ENCODE data around the gene HLCS.

HLCS gene

GRCh38 chr21:36713746-36714145, 252.7 kb downstream of the HLCS start:
- no peak for DNase-seq

DNA sequence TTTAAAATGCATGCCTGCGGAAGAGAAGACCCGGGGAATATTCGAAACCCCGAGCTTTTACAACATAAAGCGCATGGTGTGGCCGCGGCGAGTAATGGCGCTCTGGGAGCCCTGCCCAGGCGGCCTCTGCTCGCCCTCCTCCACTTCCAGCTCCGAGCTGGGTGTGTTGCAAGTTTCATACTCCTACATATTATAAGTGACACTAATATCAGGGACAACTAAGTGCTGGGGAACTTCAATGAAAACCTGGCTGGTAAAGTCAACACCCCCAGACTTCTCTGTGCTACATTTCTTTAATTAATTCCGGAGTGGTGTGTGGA, 255.8 kb downstream of the HLCS start:
- DNase-seq = no peak

GRCh38 chr21:36709868-36710728, 256.4 kb downstream of the HLCS start:
- DNase-seq = no peak

DNA sequence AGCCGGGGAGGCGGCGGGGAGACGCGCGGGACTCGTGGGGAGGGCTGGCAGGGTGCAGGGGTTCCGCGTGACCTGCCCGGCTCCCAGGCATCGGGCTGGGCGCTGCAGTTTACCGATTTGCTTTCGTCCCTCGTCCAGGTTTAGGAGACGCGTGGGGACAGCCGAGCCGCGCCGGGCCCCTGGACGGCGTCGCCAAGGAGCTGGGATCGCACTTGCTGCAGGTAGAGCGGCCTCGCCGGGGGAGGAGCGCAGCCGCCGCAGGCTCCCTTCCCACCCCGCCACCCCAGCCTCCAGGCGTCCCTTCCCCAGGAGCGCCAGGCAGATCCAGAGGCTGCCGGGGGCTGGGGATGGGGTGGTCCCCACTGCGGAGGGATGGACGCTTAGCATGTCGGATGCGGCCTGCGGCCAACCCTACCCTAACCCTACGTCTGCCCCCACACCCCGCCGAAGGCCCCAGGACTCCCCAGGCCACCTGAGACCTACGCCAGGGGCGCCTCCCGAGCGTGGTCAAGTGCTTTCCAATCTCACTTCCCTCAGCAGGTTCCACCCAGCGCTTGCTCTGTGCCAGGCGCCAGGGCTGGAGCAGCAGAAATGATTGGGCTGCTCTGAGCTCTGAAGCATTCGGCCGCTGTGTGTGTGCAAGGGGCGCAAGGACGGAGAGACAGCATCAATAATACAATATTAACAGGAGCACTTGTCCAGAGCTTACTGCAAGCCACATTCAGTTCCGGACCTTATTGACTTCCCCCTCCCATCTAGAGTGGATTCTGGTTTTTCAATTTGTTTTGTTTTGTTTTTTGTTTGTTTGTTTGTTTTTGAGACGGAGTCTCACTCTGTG, 257.2 kb downstream of the HLCS start:
- DNase-seq = no peak

DNA sequence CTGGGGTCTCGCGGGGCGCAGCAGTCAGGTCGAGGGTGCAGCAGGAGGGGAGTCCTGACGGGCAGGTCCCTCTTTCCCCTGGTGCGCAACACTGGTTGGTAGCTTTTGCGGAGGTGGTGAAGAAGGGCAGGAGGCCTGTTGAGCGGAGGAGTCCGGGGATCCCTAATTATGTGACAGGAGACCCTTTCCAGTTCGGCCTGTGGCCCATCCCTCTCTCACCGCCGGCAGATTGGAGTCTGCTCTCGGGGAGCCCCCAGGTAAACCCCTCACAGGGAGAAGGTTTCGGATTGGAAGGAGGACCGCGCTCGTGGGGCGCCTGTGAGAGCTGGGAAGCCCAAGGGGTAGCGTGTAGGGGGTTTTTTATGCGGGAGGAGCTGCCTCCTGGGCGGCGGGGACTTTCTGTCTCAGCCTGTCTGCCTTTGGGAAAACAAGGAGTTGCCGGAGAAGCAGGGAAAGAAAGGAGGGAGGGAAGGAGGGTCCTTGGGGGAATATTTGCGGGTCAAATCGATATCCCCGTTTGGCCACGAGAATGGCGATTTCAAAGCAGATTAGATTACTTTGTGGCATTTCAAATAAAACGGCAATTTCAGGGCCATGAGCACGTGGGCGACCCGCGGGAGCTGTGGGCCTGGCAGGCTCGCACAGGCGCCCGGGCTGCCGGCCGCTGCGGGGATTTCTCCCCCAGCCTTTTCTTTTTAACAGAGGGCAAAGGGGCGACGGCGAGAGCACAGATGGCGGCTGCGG, 258.0 kb downstream of the HLCS start:
- no peak for DNase-seq

DNA sequence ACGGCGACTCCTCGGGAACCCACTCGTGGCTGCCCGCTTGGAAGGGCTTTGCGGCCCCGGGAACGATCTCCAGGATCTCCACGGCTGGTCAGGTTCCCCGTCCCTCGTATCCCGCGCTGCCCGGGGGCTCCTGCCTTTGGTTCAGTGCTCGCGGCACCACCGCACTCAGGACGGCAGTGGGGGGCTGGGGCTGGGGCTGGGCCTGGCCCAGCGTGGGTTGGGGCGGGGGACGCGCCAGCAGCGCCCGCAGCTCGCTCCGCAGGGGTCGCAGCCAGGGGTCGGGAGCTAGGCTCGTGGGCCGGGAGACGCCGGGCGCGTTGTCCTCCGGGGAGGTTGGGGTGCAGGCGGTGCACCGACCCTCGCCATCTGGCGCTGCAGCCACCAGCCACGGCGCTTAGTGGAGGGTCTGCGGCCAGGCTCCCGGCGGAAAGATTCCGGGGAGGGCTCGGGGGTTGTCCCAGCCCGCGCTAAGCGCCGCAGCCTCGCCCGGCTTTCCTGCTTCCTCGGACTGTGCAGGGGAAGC, 258.6 kb downstream of the HLCS start:
- DNase-seq = no peak

DNA sequence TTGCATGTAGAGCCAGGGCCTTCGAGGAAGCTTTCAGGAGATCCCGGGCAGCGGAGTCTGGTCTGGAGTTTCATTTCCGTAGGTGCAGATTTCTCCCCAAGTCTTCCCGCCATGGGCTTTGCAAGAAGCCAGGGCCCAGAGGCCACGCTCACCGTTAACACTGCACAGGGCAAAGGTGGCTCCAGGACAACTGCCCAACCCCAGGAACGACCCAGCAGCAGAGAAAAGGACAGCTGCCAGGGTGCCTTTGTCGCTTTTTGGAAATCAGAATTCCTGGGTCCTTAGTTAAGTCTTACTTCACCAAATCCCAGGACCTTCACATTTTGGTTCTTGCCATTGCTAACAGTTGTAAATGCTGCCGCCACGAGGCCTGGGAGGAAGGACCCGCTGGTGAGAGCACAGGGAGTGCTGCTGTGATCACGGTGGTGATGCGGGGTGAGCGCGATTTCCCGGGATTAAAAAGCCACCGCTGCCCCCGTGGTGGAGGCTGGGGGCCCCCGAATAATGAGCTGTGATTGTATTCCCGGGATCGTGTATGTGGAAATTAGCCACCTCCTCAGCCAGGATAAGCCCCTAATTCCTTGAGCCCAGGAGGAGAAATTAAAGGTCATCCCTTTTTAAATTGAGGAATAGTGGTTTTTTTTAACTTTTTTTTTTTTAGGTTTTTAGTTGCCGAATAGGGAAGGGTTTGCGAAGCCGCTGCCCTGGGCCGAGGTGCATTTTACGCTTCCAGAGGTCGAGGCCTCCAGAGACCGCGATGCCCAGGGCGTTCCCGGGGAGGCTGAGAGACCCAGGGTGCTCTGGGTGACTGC, 259.3 kb downstream of the HLCS start:
- DNase-seq = no peak

- DNase-seq = no peak
Measured at GRCh38 chr21:36706482-36706852, 260.0 kb downstream of the HLCS start.

- DNase-seq = no peak
Measured at GRCh38 chr21:36705679-36706481, 260.6 kb downstream of the HLCS start.

- DNase-seq = no peak
Measured at GRCh38 chr21:36704958-36705678, 261.4 kb downstream of the HLCS start.

- no peak for DNase-seq
Measured at GRCh38 chr21:36704281-36704957, 262.1 kb downstream of the HLCS start.

DNA sequence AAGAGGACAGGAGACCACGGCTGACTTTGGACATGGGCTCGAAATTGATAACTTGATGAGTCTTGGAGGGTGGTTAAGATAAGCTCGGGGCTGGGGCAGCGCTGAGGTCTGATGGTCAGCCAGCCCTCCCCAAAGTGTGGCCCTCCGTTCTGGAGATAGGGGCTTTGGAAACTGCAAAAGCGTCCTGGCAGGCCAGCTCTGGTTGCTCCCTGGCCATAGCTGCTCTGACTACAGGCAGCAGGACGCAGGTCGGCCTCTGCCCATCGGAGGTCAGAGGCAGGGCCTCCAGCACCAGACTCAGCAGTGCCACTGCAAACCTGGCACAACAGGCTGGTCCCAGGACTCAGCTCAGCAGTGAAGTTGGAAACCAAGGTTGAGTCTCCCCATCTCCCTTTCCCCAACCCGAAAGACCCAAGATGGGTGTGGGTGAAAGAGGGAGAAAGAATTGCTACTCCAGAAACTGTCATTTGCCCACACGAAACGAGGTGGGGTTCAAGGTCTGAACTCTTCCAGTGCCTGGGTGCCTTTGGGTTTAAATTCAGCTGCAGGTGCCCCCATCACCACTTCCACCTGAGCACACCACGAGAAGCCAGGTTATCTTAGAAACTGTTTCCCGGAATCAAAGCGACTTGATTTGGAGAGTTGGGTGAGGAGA, 262.7 kb downstream of the HLCS start:
- DNase-seq = no peak

- no peak for DNase-seq
Measured at GRCh38 chr21:36703123-36703522, 263.3 kb downstream of the HLCS start.

DNA sequence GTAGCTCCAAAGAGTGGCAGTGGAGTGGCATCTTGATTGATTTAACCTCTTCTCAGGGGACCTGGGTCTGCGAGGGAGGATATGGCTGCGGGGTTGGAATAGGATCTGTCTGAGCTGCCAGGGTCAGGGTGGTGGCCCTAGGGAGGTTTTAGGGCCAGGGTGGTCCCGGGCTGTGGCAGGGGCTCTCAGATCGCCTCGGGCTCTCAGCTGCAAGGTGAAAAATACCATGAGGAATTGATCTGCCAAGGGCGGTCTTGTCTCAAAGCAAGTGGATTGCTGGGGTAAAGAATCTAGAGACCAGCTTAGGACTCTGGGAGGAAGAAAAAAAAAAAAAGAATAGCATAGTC, 263.9 kb downstream of the HLCS start:
- no peak for DNase-seq

DNA sequence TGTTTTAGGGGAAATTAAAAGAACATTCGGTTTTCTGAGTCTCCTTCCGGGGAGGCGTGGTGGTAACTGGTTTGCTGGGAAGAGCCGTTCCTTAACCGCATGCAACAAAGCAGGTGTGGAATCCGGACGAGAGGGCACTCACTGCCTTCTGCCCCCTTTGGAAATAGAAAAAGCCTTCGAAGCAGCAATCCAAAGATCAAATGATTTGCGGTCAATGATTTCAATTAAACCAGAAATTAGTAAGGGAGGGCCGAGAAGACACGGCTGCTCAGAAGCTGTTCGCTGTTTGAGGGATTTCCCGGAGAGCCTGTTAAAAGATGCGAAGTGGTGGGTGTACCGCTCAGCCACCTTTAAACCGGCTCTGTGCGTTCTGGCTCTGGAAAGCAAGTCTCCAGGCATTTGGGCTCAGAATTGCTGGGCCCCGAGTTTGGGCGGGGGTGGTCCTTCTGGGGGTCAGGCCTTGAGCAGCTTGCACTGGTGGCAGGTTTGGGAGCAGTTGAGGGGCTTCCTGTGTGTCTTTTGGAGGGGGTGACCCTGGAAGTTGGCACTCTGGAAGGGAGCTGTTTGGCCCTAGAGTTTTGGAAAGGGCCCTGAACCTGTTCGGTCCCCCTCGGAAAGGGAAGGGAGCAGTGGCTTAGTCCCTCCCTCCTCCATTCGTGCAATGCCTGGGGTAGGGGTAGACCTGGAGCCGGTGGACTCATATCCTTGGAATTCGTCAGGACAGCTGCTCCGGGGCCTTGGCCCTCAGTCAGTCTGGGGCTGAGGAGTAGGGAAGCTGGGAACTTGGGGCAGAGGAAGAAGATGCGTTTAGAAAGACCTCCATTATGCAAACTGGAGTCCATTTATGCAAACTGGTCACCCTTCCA, 264.5 kb downstream of the HLCS start:
- no peak for DNase-seq

GRCh38 chr21:36700971-36701755, 265.3 kb downstream of the HLCS start:
- DNase-seq = no peak
